ENCODE results near the gene MYL9. TPM values are rescaled to one million over a fixed set of nuclear protein-coding genes. Genes with fewer than 3 reads are reported as not detected.
"Not testable (repeated sequence)": the region's sequence is repeated elsewhere in the genome, so short reads cannot be mapped to it uniquely, and the experiment has no call there.

The MYL9 gene
- total RNA-seq, 1 donor from 2014 or later: 1,028 TPM

DNA sequence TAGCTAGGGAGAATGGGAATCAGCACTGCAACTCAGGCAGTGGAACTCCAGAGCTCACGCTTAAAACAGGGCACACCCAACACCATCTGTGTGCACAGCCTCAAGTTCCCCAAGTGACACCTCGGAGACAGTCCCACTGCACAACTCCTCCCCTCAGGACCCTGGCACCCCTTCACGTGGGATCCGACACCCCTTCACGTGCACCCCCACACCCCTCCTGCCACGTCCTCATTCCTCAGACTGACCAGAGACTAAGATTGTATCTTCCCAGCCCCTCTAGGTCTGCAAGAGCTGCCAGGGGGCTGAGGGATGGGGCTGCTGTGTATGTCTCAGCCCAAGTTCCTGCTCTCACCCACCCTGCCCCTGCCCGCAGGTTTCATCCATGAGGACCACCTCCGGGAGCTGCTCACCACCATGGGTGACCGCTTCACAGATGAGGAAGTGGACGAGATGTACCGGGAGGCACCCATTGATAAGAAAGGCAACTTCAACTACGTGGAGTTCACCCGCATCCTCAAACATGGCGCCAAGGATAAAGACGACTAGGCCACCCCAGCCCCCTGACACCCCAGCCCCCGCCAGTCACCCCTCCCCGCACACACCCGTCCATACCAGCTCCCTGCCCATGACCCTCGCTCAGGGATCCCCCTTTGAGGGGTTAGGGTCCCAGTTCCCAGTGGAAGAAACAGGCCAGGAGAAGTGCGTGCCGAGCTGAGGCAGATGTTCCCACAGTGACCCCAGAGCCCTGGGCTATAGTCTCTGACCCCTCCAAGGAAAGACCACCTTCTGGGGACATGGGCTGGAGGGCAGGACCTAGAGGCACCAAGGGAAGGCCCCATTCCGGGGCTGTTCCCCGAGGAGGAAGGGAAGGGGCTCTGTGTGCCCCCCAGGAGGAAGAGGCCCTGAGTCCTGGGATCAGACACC lies 7.6 kb downstream of the MYL9 start:
- DNase-seq (ENCODE audit: low spot score): no peak

- no peak for DNase-seq (ENCODE audit: low spot score)
These were observed 8.3 kb downstream of the MYL9 start for GRCh38 chr20:36549628-36549941.

DNA sequence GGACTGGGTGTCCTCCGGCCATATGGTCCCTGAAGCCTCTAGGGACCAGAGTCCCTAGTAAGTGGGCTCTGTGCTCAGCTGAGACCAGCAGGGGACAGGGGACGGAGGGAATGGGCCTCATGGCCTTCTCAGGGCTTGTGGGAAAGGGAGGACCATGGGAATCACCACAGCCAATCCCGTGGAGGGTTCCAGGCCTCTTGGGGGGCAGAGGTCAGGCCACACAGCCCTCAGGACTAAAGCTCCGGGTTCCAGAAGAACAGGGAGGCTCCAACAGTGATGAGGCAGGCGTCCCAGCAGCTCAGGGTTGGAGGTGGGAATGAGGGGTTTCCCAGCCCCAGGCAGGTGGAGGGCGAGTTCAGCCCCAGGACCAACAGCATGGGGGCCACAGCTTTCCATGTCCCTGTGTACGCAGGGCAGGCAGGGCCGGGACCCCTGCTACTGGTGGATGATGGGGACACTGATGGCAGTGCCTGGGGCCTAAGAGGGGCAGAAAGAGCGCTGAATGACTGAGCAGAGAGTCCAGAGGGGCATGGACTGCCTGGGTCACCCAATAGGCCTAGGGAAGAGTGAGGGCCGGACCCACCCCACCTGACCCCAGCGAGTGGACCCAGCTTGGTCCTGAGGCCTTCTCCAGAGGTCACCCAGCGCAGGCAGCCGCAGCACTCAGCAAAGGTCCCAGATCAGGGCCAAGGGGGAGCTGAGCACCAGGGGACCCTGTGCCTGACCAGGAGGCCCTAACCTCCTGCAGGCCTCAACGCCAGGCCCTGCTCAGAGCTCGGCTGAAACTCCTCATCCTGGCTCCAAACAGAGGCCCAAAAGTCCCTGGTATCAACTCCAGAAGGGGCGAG lies 8.8 kb downstream of the MYL9 start:
- no peak for DNase-seq (ENCODE audit: low spot score)

DNA sequence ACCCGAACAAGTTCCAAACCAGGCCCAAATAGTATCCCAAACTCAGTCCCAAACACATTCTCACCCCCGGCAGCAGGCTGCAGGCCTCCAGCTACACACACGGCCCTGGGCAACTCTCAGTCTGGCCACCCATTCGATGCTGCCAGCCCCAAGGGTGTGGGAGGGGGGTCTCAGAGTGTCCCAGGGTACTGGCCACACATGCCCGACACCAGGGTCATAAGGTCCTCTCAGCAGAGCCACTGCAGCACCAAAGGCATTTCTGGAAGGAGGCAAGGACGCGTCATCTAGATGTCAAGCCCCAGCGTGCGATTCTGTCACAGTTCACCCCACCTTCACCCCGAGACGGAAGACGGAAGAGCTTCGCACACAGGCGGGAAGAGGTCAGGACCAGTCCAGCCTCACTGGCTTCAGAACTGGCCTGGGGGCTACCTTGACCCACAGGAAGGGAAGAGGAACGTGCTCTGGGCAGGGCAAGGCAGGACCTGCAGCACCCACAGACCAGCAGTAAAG lies 9.5 kb downstream of the MYL9 start:
- DNase-seq (ENCODE audit: low spot score): no peak

- DNase-seq (ENCODE audit: low spot score): no peak
These were observed 13.9 kb downstream of the MYL9 start for GRCh38 chr20:36555248-36555647.

DNA sequence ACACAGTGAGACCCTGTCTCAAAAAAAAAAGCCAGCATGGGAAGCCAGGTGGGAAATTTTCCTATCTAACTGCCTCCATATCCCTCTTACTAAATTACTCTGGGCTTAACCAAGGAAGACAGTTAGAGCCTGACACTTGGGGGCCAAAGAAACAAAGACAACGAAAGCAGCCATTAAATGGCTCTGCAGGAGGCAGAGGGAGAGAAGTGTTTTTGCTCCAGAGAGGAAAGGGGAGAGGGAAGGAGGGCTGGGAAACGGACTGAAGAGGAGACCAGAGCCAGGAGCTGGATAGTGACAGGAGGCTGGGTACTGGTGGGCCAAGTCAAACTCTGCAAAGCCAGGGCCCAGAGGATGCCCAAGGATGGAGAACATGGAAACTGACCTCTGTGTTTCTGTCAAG lies 21.4 kb downstream of the MYL9 start:
- no peak for DNase-seq (ENCODE audit: low spot score)

DNA sequence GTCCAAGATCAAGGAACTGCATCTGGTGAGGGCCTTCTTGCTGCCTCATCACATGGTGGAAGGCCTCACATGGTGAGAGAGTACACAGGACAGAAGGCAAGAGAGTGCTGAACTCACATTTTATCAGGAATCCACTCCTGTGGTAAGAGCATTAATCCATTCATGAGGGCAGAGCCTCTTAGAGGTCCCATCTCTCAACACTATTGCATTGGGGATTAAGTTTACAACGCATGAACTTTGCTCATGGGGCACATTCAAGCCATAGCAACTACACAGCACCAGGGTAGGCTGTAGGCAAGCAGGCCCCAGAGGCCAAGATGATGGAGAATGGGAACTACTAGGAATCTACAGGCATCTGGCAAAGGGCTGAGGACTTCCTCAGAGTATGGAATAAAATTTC lies 22.1 kb downstream of the MYL9 start:
- no peak for DNase-seq (ENCODE audit: low spot score)

GRCh38 chr20:36564078-36564725 lies 22.9 kb downstream of the MYL9 start:
- not testable (repeated sequence) for DNase-seq (ENCODE audit: low spot score)

DNA sequence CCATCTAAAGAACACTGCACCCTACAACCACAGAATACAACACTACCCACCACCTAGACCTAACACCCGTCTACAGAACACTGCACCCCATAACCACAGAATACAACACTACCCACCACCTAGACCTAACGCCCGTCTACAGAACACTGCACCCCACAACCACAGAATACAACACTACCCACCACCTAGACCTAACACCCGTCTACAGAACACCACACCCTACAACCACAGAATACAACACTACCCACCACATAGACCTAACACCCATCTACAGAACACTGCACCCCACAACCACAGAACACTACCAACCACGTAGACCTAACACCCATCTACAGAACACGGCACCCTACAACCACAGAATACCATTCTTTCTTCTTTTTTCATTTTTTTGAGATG lies 23.4 kb downstream of the MYL9 start:
- DNase-seq (ENCODE audit: low spot score): not testable (repeated sequence)

DNA sequence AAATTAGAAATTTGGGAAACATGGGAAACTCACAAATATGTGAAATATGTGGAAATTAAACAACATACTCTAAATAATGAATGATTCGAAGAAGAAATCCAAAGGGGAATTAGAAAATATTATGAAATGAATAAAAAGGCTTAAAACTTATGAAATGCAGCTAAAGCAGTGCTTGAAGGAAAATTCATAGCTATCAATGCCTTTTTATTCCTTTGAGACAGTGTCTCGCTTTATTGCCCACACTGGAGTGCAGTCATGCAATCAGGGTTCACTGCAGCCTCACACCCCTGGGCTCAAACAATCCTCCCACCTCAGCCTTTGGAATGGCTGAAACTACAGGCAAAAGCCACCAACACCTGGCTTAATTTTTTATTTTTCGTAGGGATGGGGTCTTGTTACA lies 24.2 kb downstream of the MYL9 start:
- no peak for DNase-seq (ENCODE audit: low spot score)

- DNase-seq (ENCODE audit: low spot score): no peak
These were observed 28.6 kb downstream of the MYL9 start for GRCh38 chr20:36569847-36570429.

DNA sequence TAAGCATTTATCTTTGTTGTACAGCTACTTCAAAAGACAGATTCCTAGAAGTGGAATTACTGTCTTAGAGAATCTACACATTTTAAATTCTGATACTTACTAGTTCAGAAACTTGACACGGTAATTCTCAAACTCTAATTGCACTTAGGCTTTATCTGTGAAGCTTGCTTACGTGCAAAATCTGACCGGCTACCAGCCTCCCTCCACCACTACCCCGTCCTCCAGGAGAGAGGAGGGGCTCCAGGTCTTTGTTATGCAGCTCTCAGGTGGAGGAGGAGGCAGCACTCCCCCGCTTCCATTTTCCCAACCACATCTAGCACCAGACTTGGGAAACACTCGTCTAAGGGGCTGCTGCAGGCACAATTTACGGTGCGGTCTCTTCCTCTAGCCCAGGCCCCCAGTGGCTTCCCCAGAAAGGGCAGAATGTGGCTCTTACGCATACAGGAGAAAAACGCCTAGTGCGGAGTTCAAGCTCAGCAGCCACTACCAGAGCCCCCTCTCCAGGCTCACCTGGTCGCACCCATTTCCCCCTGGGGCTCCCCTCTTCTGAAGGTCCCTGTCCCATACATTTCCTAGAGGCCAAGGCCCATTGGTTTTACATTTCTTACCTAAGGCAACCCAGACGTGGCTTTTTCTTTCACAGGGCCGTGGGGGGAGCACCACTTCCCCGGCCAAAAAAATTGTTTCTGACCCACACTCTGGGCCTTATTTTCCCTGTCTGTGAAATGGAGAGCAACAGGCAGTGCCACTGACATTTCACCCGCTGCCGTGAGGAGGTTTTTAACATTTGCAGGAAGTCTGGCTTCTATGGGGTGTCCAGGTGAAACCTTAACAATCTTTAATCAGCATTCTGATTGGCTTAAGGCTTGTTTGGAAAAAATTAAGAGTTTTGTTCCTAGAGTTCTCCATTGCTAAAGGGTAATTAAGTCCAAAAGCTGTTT lies 30.5 kb downstream of the MYL9 start:
- DNase-seq (ENCODE audit: low spot score): no peak

DNA sequence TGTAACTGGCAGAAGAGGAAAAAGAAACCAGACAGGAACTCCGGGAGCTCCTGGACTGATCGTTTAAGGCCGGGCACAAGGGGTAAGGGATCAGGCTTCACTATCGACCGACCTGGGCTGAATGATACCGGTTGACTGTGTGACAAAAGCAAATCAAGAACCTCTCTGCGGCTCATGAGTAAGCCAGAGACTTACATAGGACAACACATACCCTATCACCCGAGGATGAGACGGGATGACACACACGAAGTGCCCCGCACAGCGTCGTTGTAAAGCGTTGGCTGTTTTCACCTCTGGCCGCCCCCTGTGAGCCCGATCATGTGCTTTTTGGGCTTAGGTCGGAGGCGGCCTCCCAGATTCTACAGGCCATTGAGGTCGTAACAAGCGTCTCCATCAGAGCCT lies 31.4 kb downstream of the MYL9 start:
- DNase-seq (ENCODE audit: low spot score): no peak

- DNase-seq (ENCODE audit: low spot score): peak; percentile 87
These were observed 31.9 kb downstream of the MYL9 start, which contains the start of gene TGIF2 for GRCh38 chr20:36573103-36573797. TSS of gene TGIF2 (plus strand) at chr20:36573597. CDS start at chr20:36578775, 5,178 bp downstream.

- peak; percentile 55 for DNase-seq (ENCODE audit: low spot score)
These were observed 32.6 kb downstream of the MYL9 start for GRCh38 chr20:36573798-36574365.

GRCh38 chr20:36574366-36575135 lies 33.2 kb downstream of the MYL9 start:
- peak; percentile 57 for DNase-seq (ENCODE audit: low spot score)

- DNase-seq (ENCODE audit: low spot score): no peak
These were observed 34.7 kb downstream of the MYL9 start for GRCh38 chr20:36576081-36576445.

DNA sequence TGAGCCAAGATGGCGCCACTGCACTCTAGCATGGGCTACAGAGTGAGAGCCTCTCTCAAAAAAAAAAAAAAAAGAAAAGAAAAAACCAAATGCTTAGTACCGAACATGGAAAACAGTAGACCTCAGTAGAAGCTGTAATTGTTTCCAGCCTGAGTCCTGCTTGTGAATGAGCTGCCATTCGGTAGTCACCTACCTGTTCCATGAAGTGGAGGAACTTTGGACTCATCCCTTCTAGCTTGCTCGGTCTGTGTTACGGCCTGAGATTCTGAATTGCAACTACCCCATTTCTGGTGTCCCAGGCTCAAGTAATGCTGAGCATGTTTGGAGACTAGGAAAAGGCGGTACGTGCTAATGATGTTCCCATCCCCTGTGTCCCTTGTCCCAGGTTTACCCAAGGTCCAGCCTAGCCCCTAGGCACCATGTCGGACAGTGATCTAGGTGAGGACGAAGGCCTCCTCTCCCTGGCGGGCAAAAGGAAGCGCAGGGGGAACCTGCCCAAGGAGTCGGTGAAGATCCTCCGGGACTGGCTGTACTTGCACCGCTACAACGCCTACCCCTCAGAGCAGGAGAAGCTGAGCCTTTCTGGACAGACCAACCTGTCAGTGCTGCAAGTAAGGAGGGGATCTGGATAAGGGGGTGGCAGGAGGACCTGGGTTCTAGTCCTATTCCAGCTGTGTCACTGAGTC lies 37.2 kb downstream of the MYL9 start:
- DNase-seq (ENCODE audit: low spot score): no peak
